GM19193 (cell line): Measurements from ENCODE around the gene GPNMB.

Experiments
- POLR2A ChIP-seq: IDR thresholded peaks from 4 replicates; pipeline ENCODE4 v1.6.1; 2011; ENCODE audit not compliant: insufficient read depth, insufficient read length; ENCODE audit errors: extremely low read depth

GPNMB gene

DNA sequence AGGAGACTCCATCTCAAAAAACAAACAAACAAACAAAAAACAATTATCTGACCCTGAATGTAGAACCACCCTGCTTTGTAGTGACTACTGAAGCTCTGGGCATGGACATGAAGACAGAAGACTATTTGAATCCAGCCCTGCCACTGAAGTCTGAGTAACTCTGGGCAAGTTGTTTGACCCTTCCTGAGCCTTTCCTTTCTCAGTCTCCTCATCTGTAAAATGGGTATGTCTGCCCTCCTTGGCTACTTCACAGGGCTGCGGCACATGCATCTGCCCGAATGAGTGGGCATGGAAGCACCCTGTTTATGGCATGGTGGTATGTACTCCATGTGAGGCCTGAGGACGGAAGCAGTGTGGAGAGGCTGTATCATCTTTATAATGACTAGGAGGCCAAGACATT lies 30.4 kb downstream of the GPNMB start:
- no peak for TF ChIP-seq POLR2A

GRCh38 chr7:23277359-23277989 lies 30.9 kb downstream of the GPNMB start:
- TF ChIP-seq POLR2A: no peak

DNA sequence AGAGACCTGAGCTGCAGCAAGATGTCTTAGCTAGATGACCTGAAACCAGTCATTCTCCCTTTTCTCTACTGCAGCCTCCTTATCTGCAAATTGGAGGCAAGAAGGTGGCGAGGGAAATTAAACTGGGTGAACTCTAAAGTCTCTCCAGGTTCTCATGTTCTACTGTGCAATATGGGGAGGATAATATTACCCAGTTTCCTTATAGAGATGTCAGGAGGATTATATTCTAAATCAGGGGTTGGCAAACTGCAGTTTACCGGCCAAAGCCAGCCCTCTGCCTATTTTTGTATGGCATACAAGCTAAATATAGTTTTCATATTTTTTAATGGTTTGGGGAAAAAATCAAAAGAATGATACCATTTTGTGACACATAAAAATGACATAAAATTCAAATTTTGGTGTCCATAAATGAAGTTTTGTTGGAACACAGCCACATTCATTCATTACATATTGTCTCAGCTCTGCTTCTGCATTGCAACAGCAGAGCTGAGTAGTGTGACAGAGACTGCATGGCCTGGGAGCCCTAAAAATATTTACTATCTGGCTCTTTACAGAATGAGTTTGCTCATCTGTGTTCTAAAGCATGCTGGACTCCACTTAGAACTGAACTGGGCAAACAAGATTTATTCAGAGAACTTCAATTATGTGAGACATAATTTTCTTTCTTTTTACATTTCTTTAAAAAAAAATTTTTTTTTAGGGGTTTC lies 33.4 kb downstream of the GPNMB start:
- TF ChIP-seq POLR2A: no peak

DNA sequence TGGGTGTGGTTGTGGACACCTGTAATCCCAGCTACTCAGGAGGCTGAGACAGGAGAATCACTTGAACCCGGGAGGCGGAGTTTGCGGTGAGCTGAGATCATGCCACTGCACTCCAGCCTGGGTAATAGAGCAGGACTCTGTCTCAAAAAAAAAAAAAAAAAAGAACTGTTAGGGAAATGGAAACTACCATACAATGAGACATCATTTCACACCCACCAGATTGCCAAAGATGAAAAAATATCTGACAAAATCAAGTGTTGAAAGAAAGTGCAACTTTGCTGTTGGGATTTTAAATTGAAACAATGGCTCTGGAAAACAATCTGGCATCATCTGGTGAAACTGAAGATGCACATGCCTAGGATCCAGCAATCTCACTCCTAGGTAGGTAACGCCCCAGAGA lies 36.5 kb downstream of the GPNMB start:
- TF ChIP-seq POLR2A: no peak

DNA sequence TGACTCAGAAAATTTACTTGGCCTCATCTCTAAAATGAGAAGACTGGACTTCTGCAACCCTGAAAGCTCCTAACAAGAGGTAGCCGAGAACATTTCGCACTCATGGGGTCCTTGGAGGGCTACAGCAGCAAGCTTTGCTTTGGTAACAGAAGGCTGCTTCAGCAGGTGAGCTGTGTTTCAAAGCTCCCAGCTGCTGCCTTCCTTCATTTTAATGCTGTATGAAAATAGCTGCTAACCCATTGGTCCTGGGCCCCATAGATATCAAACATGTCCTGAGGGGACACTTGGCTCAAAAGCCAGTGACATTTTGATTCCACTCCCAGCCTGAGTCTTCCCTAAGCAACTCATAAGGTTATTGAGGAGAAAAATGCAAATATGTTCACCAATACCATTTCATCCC lies 38.3 kb downstream of the GPNMB start:
- no peak for TF ChIP-seq POLR2A

DNA sequence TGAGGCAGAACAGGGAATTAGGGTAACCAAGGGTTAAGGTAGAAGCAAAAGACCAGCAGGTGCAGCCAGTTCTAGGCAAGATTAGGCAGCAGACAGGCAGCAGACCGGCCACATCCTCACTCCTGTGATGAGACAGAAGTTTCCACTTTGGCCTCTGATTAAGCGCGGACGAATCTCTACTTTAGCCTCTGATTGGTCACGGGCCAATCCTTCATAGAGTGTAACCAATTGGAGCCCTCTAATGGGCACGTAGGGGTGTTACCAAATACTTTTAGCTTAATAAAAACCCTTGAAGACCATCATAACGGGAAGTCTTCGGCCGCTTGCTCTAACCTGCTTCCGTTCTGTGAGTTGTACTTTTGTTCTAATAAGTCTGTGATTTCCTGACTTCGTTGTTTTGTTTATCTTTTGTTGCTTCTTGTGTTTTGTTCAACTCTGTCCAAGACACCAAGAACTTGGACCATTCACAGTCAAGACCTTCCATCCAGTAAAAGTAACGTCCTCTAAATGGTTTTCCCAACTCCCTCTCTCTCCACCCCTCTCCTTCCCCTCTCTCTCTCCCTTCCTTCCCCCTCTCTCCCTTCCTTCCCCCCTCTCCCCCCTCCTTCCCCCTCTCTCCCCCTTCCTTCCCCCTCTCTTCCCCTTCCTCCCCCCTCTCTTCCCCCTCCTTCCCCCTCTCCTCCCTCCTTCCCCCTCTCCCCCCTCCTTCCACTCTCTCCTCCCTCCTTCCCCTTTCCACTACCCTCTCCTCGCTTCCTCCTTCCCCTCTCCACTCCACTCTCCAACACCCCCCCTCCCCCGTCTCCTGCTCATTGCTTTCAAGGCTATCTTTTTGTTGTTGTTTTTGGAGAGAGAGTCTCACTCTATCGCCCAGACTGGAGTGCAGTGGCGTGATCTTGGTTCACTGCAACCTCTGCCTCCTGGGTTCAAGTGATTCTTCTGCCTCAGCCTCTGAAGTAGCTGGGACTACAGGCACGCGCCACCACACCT lies 39.4 kb downstream of the GPNMB start:
- TF ChIP-seq POLR2A: no peak

GRCh38 chr7:23287612-23288011 lies 41.0 kb downstream of the GPNMB start:
- no peak for TF ChIP-seq POLR2A

GRCh38 chr7:23290993-23291392 lies 44.4 kb downstream of the GPNMB start:
- TF ChIP-seq POLR2A: no peak

- no peak for TF ChIP-seq POLR2A
These were observed 45.5 kb downstream of the GPNMB start for GRCh38 chr7:23291957-23292560.

DNA sequence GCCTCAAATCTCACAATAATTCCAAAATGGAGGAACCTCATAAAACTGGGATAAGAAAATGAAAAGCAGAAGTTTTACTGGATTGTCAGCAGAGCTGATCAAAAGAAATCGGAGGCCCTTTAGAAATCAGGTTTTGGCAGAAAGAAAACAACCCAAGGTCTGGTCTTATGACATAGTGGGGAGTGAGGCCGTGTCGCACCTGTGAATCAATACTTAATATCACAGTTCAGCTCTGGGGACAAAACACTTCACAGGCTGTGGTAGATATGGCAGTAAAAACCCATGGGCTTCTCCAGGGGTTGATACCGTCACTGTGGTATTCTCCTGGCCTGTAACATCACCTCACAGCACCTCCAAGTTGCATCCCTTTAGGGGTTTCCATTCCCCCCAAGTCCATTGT lies 46.0 kb downstream of the GPNMB start:
- no peak for TF ChIP-seq POLR2A

GRCh38 chr7:23293500-23294073 lies 47.0 kb downstream of the GPNMB start:
- TF ChIP-seq POLR2A: no peak

GRCh38 chr7:23294549-23295400 lies 48.2 kb downstream of the GPNMB start:
- TF ChIP-seq POLR2A: no peak

GRCh38 chr7:23295401-23295697 lies 48.8 kb downstream of the GPNMB start:
- no peak for TF ChIP-seq POLR2A
